GM23248 (cell line): Measurements from ENCODE around the gene WFS1.

Experiments used
- EZH2 ChIP-seq: fragments of 200-600 bp; sonication (generic); IDR thresholded peaks from 2 replicates; pipeline ENCODE4 v1.6.1; 2018; ENCODE audit warnings: antibody characterized with exemption, mild to moderate bottlenecking; ENCODE audit not compliant: insufficient read depth, poor library complexity, severe bottlenecking
- EZH2phosphoT487 ChIP-seq: fragments of 200-600 bp; sonication (generic); IDR thresholded peaks from 2 replicates; pipeline ENCODE4 v1.6.1; 2018; ENCODE audit warnings: antibody characterized with exemption, moderate library complexity, mild to moderate bottlenecking, low read depth; ENCODE audit not compliant: insufficient read depth

DNA sequence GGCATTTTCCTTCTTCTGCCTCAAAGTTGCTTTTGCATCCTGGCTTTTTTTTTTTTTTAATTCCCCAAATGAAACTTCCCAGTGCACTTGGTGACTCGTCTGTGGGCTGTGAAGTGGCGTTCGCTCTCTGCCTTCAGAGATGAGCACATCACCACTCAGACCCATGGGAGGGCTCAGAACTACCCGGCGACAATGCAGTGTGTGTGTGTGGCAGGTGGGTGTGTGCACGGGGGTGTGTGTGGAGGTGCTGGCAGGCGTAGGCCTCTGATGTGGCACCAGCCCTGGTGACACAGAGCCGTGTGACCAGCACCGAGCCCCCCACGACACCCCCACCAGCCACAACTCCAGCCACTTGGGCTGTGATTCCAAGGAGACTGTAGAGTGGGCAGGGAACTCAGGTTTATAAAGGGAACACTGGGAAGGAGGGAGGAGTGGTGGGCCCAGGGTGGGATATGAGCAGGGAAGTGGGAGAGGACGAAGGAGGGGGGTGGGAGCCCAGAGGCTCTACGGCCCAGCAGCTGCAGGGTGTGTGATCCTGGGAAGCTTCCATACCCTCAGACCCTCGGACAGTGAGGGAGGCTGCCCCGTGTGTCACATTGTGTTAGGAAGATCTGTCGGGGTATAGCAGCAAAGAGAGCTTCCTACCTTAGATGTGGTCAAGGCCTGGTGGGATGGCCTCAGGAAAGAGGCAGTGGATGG is 6.0 kb upstream of the WFS1 start:
- TF ChIP-seq EZH2phosphoT487 (no peak), EZH2 (no peak)
